OCI-LY1 (cell line): ENCODE results near the gene UBXN10.

ENCODE experiments used
- CTCF ChIP-seq: fragments of 200-600 bp; sonication (generic), shearing (Covaris generic); IDR thresholded peaks from 2 replicates; pipeline ENCODE4 v1.5.1; 2017; ENCODE audit warnings: mild to moderate bottlenecking, antibody characterized with exemption, low read length, moderate library complexity, mixed read lengths
- EZH2 ChIP-seq: fragments of 200-600 bp; sonication (generic), shearing (Covaris generic); IDR thresholded peaks from 2 replicates; pipeline ENCODE4 v1.8.0; 2017; ENCODE audit warnings: borderline replicate concordance, mixed run types, mild to moderate bottlenecking, antibody characterized with exemption, low read length, moderate library complexity, mixed read lengths

DNA sequence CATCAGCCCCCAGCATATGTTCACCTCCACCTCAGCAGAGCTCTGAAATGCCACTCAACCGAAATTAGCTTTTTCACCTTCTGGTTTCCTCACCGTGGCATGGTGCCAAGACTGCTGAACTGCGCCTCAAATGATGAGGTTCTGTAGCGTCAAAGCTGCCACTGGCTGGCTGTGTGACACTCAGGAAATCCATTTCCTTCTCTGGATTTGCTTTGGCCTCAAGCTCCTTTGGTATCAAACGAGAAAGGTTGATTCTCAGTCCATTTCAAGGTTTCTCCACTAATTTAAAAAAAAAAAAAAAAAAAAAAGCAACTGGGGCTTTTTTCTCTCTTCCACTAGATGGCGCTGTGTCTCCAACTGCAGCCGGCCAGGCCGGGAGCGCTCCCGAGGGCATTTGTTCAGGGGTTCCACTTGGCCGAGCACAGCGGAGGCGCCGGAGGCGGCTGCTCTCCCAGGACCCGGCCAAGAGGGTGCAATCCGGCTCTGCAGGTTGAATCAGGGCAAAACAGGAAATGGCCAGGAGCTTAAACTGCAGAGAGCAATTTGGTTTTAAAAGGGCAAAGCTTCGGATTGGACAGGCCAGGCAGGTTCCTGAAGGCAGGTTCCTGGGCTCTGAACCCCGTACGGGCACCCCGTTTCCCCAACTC lies 26.9 kb downstream of the UBXN10 start:
- TF ChIP-seq EZH2 = no peak
- TF ChIP-seq CTCF = peak; percentile 74
